Astrocyte of the cerebellum (primary cell): ENCODE measurements around the gene RGS3.

Experiments used
- DNase-seq: peaks from one replicate; pipeline ENCODE4 v3.0.0-alpha.2; 2011; ENCODE audit warnings: low read depth
- H3K4me3 ChIP-seq: 2 replicates; pipeline ENCODE4 v1.5.1; 2011; ENCODE audit warnings: mild to moderate bottlenecking, low read depth, low read length, moderate library complexity
- CTCF ChIP-seq: IDR thresholded peaks from 2 replicates; pipeline ENCODE4 v1.5.1; 2012; ENCODE audit warnings: low read length, low read depth, moderate library complexity, mild to moderate bottlenecking; ENCODE audit errors: missing control alignments
- in situ Hi-C: cut with HindIII; loops from 2 replicates; pipeline ENCODE4 v1.10.0; 2017; ENCODE audit warnings: low sequenced_read_pairs

RGS3 gene

GRCh38 chr9:113516840-113517577, 53.5 kb downstream of the RGS3 start:
- no peak for DNase-seq
- H3K4me3 ChIP-seq: no peak overlapping the region
- no peak for TF ChIP-seq CTCF
- in situ Hi-C loops: no loop called here

GRCh38 chr9:113519426-113520108, 56.0 kb downstream of the RGS3 start:
- no peak for DNase-seq
- no peak for TF ChIP-seq CTCF
- H3K4me3 ChIP-seq: no peak overlapping the region
- in situ Hi-C loops: no loop called here

- H3K4me3 ChIP-seq: no peak overlapping the region
- DNase-seq: no peak
- no peak for TF ChIP-seq CTCF
- in situ Hi-C loops: no loop called here
These were observed 56.6 kb downstream of the RGS3 start for GRCh38 chr9:113520109-113520642.

- no peak for TF ChIP-seq CTCF
- no peak overlapping the region for H3K4me3 ChIP-seq
- DNase-seq: no peak
- in situ Hi-C loops: no loop called here
These were observed 58.2 kb downstream of the RGS3 start for GRCh38 chr9:113521693-113522255.

- no peak for TF ChIP-seq CTCF
- in situ Hi-C loops: no loop called here
- no peak for DNase-seq
- no peak overlapping the region for H3K4me3 ChIP-seq
These were observed 58.9 kb downstream of the RGS3 start for GRCh38 chr9:113522419-113522818.

GRCh38 chr9:113522858-113523257, 59.3 kb downstream of the RGS3 start:
- DNase-seq: no peak
- no peak overlapping the region for H3K4me3 ChIP-seq
- TF ChIP-seq CTCF: no peak
- in situ Hi-C loops: no loop called here
